ENCODE measurements around the gene TMLHE. TPM values are rescaled to one million over a fixed set of nuclear protein-coding genes. Genes with fewer than 3 reads are reported as not detected.
"Not testable (repeated sequence)": the region's sequence is repeated elsewhere in the genome, so short reads cannot be mapped to it uniquely, and the experiment has no call there.

The TMLHE gene
- total and polyA plus RNA-seq, 2 experiments from 2014 or later = 15.3 to 19.5 TPM

DNA sequence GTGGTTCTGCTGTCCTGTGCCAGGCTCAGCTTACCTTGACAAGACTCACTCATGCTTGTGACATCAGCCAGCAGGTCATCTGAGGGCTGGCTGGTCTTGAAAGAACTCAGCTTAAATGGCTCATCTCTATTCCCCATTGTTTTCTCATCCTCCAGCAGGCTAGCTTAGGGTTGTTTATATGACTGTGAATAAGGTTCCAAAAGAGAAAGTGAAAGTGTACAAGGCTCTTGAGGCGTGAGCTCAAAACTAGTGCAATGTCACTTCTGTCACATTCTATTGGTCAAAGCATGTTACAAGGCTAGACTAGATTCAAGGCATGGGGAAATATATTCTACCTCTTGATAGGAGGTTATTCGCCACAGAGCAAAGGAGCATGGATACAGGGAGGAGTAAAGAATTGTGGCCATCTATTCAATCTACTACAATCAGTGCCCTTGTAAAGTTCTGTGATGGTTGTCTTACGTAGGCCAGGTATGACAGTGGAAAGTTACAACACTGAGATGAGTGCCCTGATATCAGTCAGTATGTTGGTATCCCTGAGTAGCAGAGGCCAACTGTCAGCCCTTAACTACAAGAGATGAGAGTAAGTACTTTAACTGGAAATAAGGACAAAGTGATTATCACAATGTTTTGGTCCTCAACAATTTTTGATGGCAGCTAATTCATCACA, 19.8 kb upstream of the TMLHE start:
- Histone ChIP-seq H3K27ac (no peak overlapping the region), H3K36me3 (replicated peaks; ENCODE audit: insufficient read depth, low read depth) (no peaks in the 10 kb centered on the region), H3K27me3 (no peaks in the 10 kb centered on the region), H4K20me1 (ENCODE audit: insufficient read depth, poor library complexity, severe bottlenecking) (no peaks in the 10 kb centered on the region), H2AFZ (no peak overlapping the region), H3K79me2 (no peaks in the 10 kb centered on the region), H3K4me3 (no peak overlapping the region), H3K9me2 (replicated peaks; ENCODE audit: insufficient read depth) (no peaks in the 10 kb centered on the region), H3K4me2 (no peak overlapping the region), H3K4me1 (ENCODE audit: insufficient read depth) (no peaks in the 10 kb centered on the region), H3K9me3 (ENCODE audit: low read depth) (peaks cover 3% of the 10 kb centered on the region)
- TF ChIP-seq EZH2phosphoT487 (IDR thresholded peaks at IDR 0.05; ENCODE audit: low read depth, severe bottlenecking, unreplicated experiment) = no peak
- no peak for DNase-seq (ENCODE audit: low spot score)
- 81% methylated on average over 3 of the region's 3 CpGs for WGBS (ENCODE audit: low lambda C conversion rate, missing lambda C conversion rate)

DNA sequence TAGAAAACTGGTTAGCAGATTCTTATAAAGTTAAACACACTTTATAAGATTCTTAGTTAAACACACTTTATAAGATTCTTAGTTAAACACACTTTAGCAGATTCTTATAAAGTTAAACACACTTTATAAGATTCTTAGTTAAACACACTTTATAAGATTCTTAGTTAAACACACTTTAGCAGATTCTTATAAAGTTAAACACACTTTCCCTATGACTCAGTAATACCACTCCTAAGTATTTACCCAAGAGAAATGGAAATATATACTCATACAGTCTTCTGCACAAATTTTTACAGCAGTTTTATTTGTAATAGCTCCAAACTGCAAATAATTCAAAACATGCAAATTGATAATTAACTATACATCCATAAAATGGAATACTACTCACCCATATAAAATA, 7.4 kb upstream of the TMLHE start:
- DNase-seq (ENCODE audit: low spot score); H2AFZ ChIP-seq; H3K27ac ChIP-seq; H4K20me1 ChIP-seq (ENCODE audit: insufficient read depth, poor library complexity, severe bottlenecking); H3K36me3 ChIP-seq (replicated peaks; ENCODE audit: insufficient read depth, low read depth); H3K9me3 ChIP-seq (ENCODE audit: low read depth); H3K9me2 ChIP-seq (replicated peaks; ENCODE audit: insufficient read depth); H3K79me2 ChIP-seq; H3K27me3 ChIP-seq; H3K4me3 ChIP-seq; H3K4me1 ChIP-seq (ENCODE audit: insufficient read depth); H3K4me2 ChIP-seq: not testable (repeated sequence)

DNA sequence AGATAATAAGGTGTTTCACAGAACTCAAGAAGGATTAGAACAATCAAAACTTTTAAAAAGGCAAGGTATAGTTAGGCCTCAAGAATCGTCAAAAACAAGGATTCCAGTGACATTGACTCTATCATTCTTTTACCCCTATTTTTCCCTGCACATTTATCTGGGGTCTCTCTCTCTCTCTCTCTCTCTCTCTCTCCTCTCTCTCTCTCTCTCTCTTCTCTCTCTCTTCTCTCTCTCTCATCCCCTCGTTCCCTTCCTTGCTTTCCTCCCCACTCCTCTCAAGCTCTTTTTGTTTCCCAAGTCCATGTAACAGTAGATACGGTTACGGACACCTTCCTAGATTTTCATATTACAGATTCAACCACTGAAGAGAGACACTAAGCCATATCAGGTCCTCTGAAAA, 3.2 kb upstream of the TMLHE start:
- H3K4me2 ChIP-seq = no peak overlapping the region
- H3K9me3 ChIP-seq (ENCODE audit: low read depth) = no peaks in the 10 kb centered on the region
- TF ChIP-seq, protein P1, sequence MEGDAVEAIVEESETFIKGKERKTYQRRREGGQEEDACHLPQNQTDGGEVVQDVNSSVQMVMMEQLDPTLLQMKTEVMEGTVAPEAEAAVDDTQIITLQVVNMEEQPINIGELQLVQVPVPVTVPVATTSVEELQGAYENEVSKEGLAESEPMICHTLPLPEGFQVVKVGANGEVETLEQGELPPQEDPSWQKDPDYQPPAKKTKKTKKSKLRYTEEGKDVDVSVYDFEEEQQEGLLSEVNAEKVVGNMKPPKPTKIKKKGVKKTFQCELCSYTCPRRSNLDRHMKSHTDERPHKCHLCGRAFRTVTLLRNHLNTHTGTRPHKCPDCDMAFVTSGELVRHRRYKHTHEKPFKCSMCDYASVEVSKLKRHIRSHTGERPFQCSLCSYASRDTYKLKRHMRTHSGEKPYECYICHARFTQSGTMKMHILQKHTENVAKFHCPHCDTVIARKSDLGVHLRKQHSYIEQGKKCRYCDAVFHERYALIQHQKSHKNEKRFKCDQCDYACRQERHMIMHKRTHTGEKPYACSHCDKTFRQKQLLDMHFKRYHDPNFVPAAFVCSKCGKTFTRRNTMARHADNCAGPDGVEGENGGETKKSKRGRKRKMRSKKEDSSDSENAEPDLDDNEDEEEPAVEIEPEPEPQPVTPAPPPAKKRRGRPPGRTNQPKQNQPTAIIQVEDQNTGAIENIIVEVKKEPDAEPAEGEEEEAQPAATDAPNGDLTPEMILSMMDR (IDR thresholded peaks at IDR 0.05; ENCODE audit: poor library complexity) = no peak
- TF ChIP-seq EZH2phosphoT487 (IDR thresholded peaks at IDR 0.05; ENCODE audit: low read depth, severe bottlenecking, unreplicated experiment) (no peak), EZH2 (IDR thresholded peaks at IDR 0.05; ENCODE audit: borderline replicate concordance) (no peak)
- H3K27ac ChIP-seq = no peak overlapping the region
- H3K36me3 ChIP-seq (replicated peaks; ENCODE audit: insufficient read depth, low read depth) = no peaks in the 10 kb centered on the region
- no peak for DNase-seq (ENCODE audit: low spot score)
- no peak overlapping the region for H2AFZ ChIP-seq
- H3K9me2 ChIP-seq (replicated peaks; ENCODE audit: insufficient read depth) = no peaks in the 10 kb centered on the region
- peaks cover 9% of the 10 kb centered on the region for H3K79me2 ChIP-seq
- WGBS (ENCODE audit: low lambda C conversion rate, missing lambda C conversion rate) = 77% methylated on average over 4 of the region's 4 CpGs
- no peaks in the 10 kb centered on the region for H3K27me3 ChIP-seq
- no peaks in the 10 kb centered on the region for H3K4me1 ChIP-seq (ENCODE audit: insufficient read depth)
- H3K4me3 ChIP-seq = no peak overlapping the region
- H4K20me1 ChIP-seq (ENCODE audit: insufficient read depth, poor library complexity, severe bottlenecking) = no peaks in the 10 kb centered on the region

DNA sequence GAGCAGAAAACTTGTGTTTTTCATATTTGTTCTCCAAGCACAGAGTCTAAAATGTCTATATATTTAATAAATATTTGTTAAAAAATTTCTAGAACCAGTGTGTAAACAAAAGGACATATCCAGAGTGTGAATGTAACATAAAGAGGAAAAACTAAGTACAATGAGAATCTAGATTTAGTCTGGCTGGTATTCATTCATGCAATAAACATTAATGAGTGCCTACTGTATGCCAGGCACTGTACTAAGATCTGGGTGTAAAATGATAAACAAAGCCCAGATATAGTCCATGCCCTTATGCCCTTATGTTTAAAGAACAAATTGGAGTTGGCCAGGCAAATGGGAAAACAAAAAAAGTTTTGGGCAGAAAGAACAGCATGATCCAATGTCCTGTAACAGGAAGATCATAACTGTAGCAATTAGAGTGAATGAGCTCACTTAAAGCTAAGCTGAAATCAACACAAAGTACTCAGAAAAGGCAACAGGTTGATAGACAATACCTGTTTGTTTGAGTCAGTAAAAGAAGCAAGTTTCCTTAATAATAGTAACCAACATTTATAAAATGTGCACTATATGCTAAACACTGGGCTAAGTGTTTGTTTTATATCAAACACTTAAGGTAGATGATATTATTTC, 1.3 kb upstream of the TMLHE start:
- Histone ChIP-seq H3K4me3 (no peak overlapping the region), H4K20me1 (ENCODE audit: insufficient read depth, poor library complexity, severe bottlenecking) (no peaks in the 10 kb centered on the region), H3K36me3 (replicated peaks; ENCODE audit: insufficient read depth, low read depth) (no peaks in the 10 kb centered on the region), H3K27me3 (no peaks in the 10 kb centered on the region), H3K4me2 (no peak overlapping the region), H3K9me2 (replicated peaks; ENCODE audit: insufficient read depth) (no peaks in the 10 kb centered on the region), H3K79me2 (peaks cover 23% of the 10 kb centered on the region), H3K27ac (no peak overlapping the region), H2AFZ (no peak overlapping the region), H3K9me3 (ENCODE audit: low read depth) (no peaks in the 10 kb centered on the region), H3K4me1 (ENCODE audit: insufficient read depth) (no peaks in the 10 kb centered on the region)
- TF ChIP-seq EZH2 (IDR thresholded peaks at IDR 0.05; ENCODE audit: borderline replicate concordance) = no peak
- TF ChIP-seq, protein P1 (IDR thresholded peaks at IDR 0.05; ENCODE audit: poor library complexity) = no peak
- no peak for TF ChIP-seq EZH2phosphoT487 (IDR thresholded peaks at IDR 0.05; ENCODE audit: low read depth, severe bottlenecking, unreplicated experiment)
- no peak for DNase-seq (ENCODE audit: low spot score)
